ENCODE results near the gene NAXD. TPM values are rescaled to one million over a fixed set of nuclear protein-coding genes. Genes with fewer than 3 reads are reported as not detected.

Gene NAXD
- total and polyA plus RNA-seq, 2 experiments from 2014 or later, result 16.9 to 18.5 TPM

GRCh38 chr13:110652764-110653163 lies 37.4 kb downstream of the NAXD start:
- H3K9me3 Mint-ChIP-seq, result peaks cover 1% of the 10 kb centered on the region
- no peaks in the 10 kb centered on the region for H3K4me1 ChIP-seq (ENCODE audit: insufficient read depth)
- H3K27me3 Mint-ChIP-seq (ENCODE audit: insufficient read depth, low read depth, poor library complexity), result peaks cover 8% of the 10 kb centered on the region
- peaks cover 18% of the 10 kb centered on the region for H3K4me1 Mint-ChIP-seq
- DNase-seq (ENCODE audit: low spot score) (no peak), ATAC-seq (no peak)
- peaks cover 19% of the 10 kb centered on the region for H3K36me3 Mint-ChIP-seq (ENCODE audit: low read depth)
- no peak overlapping the region for H3K27ac Mint-ChIP-seq
- TF ChIP-seq ZNF114 (CRISPR knock-in tag; IDR thresholded peaks at IDR 0.05) (no peak), EZH2 (IDR thresholded peaks at IDR 0.05; ENCODE audit: low read depth, unreplicated experiment) (no peak), ZNF462 (CRISPR knock-in tag; IDR thresholded peaks at IDR 0.05) (no peak), POLR2AphosphoS5 (IDR thresholded peaks at IDR 0.05; ENCODE audit: low read depth) (no peak), JUNB (IDR thresholded peaks at IDR 0.05; ENCODE audit: unreplicated experiment) (no peak), EZH2phosphoT487 (IDR thresholded peaks at IDR 0.05; ENCODE audit: unreplicated experiment) (no peak), ZNF331 (CRISPR knock-in tag; IDR thresholded peaks at IDR 0.05; ENCODE audit: low read depth) (no peak), CREB1 (CRISPR knock-in tag; IDR thresholded peaks at IDR 0.05; ENCODE audit: low read depth) (no peak), REST (IDR thresholded peaks at IDR 0.05; ENCODE audit: unreplicated experiment) (no peak), STAT1 (IDR thresholded peaks at IDR 0.05; ENCODE audit: unreplicated experiment) (no peak), NANOG (IDR thresholded peaks at IDR 0.05; ENCODE audit: borderline replicate concordance) (no peak), ETS1 (IDR thresholded peaks at IDR 0.05) (no peak)
- TF ChIP-seq, protein P1, sequence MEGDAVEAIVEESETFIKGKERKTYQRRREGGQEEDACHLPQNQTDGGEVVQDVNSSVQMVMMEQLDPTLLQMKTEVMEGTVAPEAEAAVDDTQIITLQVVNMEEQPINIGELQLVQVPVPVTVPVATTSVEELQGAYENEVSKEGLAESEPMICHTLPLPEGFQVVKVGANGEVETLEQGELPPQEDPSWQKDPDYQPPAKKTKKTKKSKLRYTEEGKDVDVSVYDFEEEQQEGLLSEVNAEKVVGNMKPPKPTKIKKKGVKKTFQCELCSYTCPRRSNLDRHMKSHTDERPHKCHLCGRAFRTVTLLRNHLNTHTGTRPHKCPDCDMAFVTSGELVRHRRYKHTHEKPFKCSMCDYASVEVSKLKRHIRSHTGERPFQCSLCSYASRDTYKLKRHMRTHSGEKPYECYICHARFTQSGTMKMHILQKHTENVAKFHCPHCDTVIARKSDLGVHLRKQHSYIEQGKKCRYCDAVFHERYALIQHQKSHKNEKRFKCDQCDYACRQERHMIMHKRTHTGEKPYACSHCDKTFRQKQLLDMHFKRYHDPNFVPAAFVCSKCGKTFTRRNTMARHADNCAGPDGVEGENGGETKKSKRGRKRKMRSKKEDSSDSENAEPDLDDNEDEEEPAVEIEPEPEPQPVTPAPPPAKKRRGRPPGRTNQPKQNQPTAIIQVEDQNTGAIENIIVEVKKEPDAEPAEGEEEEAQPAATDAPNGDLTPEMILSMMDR (conservative IDR thresholded peaks at IDR 0.05; ENCODE audit: low read depth in 2 of 2), result no peak
- H2AFZ ChIP-seq, result no peak overlapping the region
- H3K36me3 ChIP-seq (ENCODE audit: insufficient read depth), result no peaks in the 10 kb centered on the region; the same call in 1 of the 2 replicates
- H4K20me1 ChIP-seq (replicated peaks; ENCODE audit: insufficient read depth), result peaks cover 3% of the 10 kb centered on the region; the same call in 1 of the 2 replicates
- no peak overlapping the region for H3K27ac ChIP-seq (ENCODE audit: low read depth)
- H3K4me3 ChIP-seq, result no peak overlapping the region
- no peak overlapping the region for H3K4me2 ChIP-seq
- H3F3A ChIP-seq (replicated peaks; ENCODE audit: low read depth), result no peaks in the 10 kb centered on the region
- no peak overlapping the region for H3K4me3 Mint-ChIP-seq
- no peaks in the 10 kb centered on the region for H3K79me2 ChIP-seq (replicated peaks; ENCODE audit: insufficient read depth)
- H3K9me2 ChIP-seq (ENCODE audit: insufficient read depth), result no peaks in the 10 kb centered on the region
- H3K27me3 ChIP-seq (ENCODE audit: insufficient read depth), result no peaks in the 10 kb centered on the region

All from GM23338 (cell line).